ENCODE measurements around the gene EXOC3L2. TPM values are rescaled to one million over a fixed set of nuclear protein-coding genes. Genes with fewer than 3 reads are reported as not detected.

The EXOC3L2 gene
- total RNA-seq, 1 experiment from 2014 or later, result not detected

DNA sequence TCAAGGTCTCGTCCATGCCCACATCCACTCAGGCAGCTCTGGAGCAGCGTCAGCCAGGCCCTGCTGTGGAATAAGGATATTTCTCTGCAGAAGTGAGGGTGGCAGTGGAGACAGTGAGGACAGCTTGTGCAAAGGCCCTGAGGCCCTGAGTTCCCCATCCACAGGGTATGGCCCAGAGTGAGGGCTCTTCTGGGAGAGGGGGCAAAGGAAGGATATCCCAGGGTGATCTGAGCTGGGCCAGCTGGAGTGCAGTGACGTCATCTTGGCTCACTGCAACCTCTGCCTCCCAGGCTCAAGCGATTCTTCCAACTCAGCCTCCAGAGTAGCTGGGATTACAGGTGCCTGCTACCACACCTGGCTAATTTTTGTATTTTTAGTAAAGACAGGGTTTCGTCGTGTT, 17.4 kb upstream of the EXOC3L2 start:
- Histone ChIP-seq H3K27ac (ENCODE audit: low read depth, low read length, poor library complexity, severe bottlenecking) (no peak overlapping the region), H3K9me3 (ENCODE audit: low read depth, low read length, poor library complexity, severe bottlenecking) (no peaks in the 10 kb centered on the region), H3K36me3 (ENCODE audit: insufficient read depth, low read length, poor library complexity, severe bottlenecking) (peaks cover 4% of the 10 kb centered on the region), H3K4me3 (ENCODE audit: low read depth, low read length, poor library complexity, severe bottlenecking) (no peak overlapping the region), H3K27me3 (replicated peaks; ENCODE audit: insufficient read depth, low read depth, low read length, poor library complexity) (no peaks in the 10 kb centered on the region), H3K4me1 (ENCODE audit: insufficient read depth, low read length, poor library complexity, severe bottlenecking) (no peaks in the 10 kb centered on the region)
- DNase-seq (ENCODE audit: low spot score), result no peak
- intact Hi-C loops (cut with micrococcal nuclease; ENCODE audit: unreplicated experiment), result no loop called here
- ChIA-PET POLR2A (ENCODE audit: low non-redundant PET) (no interaction called here), CTCF (no interaction called here)
- TF ChIP-seq CTCF (conservative IDR thresholded peaks at IDR 0.05; ENCODE audit: low read depth, low read length) (no peak), EZH2 (IDR thresholded peaks at IDR 0.05; ENCODE audit: borderline replicate concordance, low read depth, low read length, poor library complexity, severe bottlenecking) (no peak)
- BruUV-seq (replicated peaks), result no TSS peak

DNA sequence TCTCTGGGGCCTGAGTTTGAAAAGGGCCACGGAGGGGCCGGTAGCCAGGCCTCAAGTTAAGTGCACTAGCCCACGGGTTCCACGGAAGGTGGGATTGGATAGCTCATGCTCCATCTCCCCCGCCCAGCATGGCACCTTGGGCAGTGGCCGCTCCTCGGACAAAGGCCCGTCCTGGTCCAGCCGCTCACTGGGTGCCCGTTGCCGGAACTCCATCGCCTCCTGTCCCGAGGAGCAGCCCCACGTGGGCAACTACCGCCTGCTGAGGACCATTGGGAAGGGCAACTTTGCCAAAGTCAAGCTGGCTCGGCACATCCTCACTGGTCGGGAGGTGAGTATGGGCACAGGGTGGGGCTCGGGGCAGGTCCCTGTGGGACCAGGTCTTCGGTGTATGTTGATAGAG, 13.7 kb upstream of the EXOC3L2 start:
- intact Hi-C loops (cut with micrococcal nuclease; ENCODE audit: unreplicated experiment), result no loop called here
- no TSS peak for BruUV-seq (replicated peaks)
- ChIA-PET CTCF (no interaction called here), POLR2A (ENCODE audit: low non-redundant PET) (no interaction called here)
- H3K9me3 ChIP-seq (ENCODE audit: low read depth, low read length, poor library complexity, severe bottlenecking), result no peaks in the 10 kb centered on the region
- no peak overlapping the region for H3K4me3 ChIP-seq (ENCODE audit: low read depth, low read length, poor library complexity, severe bottlenecking)
- H3K27ac ChIP-seq (ENCODE audit: low read depth, low read length, poor library complexity, severe bottlenecking), result no peak overlapping the region
- no peaks in the 10 kb centered on the region for H3K36me3 ChIP-seq (ENCODE audit: insufficient read depth, low read length, poor library complexity, severe bottlenecking)
- TF ChIP-seq CTCF (conservative IDR thresholded peaks at IDR 0.05; ENCODE audit: low read depth, low read length) (no peak), EZH2 (IDR thresholded peaks at IDR 0.05; ENCODE audit: borderline replicate concordance, low read depth, low read length, poor library complexity, severe bottlenecking) (no peak)
- no peaks in the 10 kb centered on the region for H3K27me3 ChIP-seq (replicated peaks; ENCODE audit: insufficient read depth, low read depth, low read length, poor library complexity)
- H3K4me1 ChIP-seq (ENCODE audit: insufficient read depth, low read length, poor library complexity, severe bottlenecking), result no peaks in the 10 kb centered on the region
- DNase-seq (ENCODE audit: low spot score), result no peak

DNA sequence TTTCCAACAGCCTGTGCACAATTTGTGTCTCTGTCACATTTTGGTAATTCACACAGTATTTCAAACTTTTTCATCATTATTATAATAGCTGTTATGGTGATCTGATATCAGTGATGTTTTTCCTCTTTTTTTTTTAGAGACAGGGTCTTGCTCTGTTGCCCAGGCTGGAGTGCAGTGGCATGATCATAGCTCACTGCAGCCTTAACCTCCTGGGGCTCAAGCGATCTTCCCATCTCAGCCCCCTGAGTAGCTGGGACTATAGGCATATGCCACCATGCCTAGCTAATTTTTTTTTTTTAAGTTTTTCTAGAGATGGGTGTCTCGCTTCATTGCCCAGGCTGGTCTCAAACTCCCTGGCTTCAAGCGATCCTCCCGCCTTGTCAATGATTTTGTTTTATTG, 11.6 kb upstream of the EXOC3L2 start:
- POLR2A ChIA-PET (ENCODE audit: low non-redundant PET), result no interaction called here
- BruUV-seq (replicated peaks), result no TSS peak
- no peaks in the 10 kb centered on the region for H3K9me3 ChIP-seq (ENCODE audit: low read depth, low read length, poor library complexity, severe bottlenecking)
- CTCF ChIA-PET, result no interaction called here
- intact Hi-C loops (cut with micrococcal nuclease; ENCODE audit: unreplicated experiment), result no loop called here
- H3K27me3 ChIP-seq (replicated peaks; ENCODE audit: insufficient read depth, low read depth, low read length, poor library complexity), result no peaks in the 10 kb centered on the region
- TF ChIP-seq CTCF (conservative IDR thresholded peaks at IDR 0.05; ENCODE audit: low read depth, low read length), result no peak
- no peak for TF ChIP-seq EZH2 (IDR thresholded peaks at IDR 0.05; ENCODE audit: borderline replicate concordance, low read depth, low read length, poor library complexity, severe bottlenecking)
- H3K4me3 ChIP-seq (ENCODE audit: low read depth, low read length, poor library complexity, severe bottlenecking), result no peak overlapping the region
- H3K36me3 ChIP-seq (ENCODE audit: insufficient read depth, low read length, poor library complexity, severe bottlenecking), result no peaks in the 10 kb centered on the region
- H3K4me1 ChIP-seq (ENCODE audit: insufficient read depth, low read length, poor library complexity, severe bottlenecking), result no peaks in the 10 kb centered on the region
- no peak for DNase-seq (ENCODE audit: low spot score)
- no peak overlapping the region for H3K27ac ChIP-seq (ENCODE audit: low read depth, low read length, poor library complexity, severe bottlenecking)

Data from A673 (cell line).